ENCODE results near the gene PRDM16.
"Not testable (repeated sequence)": the region's sequence is repeated elsewhere in the genome, so short reads cannot be mapped to it uniquely, and the experiment has no call there.

The PRDM16 gene

DNA sequence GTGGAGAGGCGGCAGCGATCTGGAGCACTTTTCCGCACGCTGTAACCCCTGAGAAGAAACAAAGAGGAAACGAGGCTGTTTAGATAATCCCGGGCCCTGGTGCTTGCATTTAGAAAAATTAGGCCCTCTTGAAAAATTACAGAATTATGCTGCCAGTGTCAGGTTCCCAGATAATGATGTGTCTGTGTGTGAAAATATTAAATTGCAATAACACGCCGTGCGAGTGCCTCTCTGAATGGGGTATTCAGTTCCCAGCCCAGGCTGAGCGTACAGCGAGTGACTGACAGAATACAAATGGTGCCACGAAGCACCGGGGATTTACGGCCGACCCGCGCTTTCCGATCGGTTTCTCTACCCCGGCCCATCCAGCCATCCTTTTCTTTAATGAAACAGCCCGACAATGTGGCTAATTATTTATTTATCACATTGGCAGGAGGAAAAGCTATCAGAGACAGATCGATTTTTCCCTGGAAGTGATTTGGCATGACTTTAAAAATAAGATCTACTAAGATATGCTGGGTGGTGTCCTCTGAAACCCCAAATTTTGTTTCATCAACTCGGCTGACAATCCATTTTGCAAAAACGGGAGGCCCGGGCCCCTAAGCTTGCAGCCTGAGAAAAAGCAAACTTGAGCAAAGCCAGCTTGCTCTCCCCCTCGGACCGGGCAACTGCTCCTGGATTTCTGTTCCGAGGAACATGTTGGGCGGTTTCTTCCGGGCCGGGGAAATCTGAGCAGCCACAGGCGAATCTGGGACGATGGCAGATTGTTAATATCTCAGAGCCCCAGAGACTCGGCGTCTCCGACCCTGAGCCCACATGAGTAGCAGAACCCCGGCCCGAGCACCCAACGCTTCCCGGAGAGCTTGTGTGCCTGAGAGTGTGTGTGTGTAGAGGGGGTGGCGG, 11.3 kb downstream of the PRDM16 start:
- peak; percentile 29 for DNase-seq

DNA sequence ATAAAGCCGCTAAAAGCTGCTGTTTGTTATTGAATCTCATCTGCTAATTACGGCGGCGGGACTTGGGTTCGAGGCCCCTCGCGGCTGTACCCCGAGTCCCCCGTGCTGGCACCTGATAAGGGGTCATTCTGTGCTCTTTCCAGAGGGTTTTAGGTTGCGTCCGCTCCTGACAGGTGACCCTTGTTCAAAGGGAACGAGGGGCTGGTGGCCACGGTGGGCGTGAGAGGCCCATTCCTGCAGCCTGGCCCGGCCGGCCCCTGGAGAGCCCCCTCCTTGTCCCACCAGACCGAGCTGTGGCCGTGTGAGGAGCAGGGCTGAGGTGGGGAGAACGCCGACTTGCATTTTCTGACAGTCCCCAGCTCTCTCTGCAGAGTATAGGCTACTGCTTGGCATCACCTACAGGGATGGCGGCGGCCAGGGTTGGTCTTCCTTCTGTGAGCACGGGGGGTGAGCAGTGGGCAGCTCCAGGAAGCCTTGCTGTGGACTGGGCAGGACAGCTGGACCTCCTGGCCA, 12.2 kb downstream of the PRDM16 start:
- no peak for DNase-seq

DNA sequence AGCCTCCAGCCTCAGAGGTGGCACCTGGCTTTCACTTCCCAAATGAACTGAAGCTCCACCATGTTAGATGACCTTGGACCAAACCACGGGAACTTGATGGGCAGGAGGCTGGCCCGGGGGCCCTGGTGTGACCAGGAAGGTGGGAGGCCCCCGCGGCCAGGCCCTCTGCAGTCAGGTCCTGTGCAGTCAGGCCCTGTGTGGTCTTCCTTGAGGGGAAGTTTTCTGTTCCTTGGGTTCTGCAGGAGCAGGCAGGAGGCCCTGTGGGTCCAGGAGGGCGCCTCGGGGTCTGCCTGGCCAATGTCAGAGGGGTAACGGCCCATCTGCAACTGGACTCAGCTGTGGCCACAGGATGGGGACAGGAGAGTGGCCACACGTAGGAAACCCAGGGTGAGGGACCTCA, 13.0 kb downstream of the PRDM16 start:
- no peak for DNase-seq

DNA sequence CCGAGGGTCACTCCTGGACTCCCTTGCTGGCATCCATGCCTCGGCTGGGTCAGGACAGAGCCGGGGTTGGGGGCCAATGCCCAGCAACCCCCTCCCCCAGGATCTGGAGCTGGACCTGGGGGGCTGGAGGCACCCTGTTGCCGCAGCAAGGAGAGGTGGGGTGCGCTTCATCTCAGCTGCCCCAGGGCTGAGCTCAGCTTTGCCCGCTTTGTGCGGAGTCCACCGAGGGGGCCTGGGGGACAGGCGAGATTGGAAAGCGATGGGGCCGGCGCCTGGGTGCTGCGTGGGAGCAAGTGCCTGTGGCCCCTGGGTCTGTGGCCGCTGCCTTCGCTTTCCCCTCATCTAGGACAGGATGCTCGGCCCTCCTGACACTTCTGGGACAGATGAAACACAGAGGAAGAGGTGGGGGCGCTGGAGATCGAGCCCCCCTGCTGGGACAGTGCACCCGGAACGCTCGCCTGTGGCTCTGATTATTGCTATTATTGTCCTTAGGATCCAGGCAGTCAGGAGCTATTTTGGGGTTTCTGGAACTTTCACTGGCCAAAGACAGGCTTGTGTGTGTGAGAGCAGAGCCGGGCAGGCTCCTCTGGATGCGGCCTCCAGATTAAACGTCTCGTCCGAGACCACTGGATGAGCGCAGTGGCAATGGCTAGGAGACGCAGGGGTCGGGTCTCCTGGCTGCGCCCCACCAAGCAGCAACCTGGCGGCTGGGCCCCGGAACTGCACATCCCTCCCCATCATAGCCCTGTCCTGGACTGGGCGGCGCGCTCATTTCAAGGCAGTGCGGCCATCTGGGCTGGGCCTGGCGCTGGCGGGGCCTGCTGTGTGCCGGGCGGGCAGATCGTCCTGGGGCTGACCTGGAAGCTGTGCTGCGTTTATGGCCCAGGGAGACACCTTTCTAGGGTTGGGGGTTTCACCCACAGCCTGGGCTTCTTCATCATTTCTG, 13.8 kb downstream of the PRDM16 start:
- DNase-seq: no peak

DNA sequence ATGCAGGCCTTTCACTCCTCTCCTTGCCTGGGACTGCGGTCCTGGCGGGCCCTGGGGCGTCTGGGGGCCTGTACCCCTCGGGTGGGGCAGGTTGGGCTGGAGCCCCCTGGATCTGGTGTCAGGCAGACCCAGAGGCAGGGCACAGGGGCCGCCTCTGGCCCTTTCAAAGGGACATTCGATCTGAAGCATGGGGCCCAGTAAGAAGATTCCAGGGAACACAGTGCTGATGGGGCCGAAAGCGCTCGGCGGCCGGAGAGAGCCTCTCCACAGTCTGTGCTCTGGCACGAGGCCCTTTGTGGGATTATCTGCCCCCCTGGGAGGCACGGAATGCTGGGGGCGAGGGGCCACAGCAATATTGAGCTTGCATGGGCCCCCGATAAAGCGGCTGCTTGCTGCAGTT, 15.2 kb downstream of the PRDM16 start:
- DNase-seq: no peak

DNA sequence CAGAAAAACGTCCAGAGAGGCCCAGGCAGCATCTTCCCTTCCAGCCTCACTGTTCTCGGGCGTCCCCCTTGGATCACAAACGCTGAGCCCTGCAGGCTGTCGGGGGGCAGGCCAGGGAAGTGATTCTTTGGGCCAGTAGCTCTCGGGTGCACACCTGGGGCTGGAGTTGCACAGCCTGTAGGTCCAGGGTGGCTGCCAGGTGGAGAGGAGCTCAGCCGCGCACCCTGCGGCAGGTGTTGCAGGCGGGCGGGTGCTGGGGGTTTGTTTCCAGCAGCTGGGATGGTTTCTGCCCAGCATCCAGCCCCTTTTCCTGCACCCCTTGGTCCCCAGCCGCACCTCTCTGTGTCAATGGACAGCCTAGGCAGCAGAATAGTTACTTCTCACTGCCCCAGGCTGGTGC, 15.7 kb downstream of the PRDM16 start:
- no peak for DNase-seq

DNA sequence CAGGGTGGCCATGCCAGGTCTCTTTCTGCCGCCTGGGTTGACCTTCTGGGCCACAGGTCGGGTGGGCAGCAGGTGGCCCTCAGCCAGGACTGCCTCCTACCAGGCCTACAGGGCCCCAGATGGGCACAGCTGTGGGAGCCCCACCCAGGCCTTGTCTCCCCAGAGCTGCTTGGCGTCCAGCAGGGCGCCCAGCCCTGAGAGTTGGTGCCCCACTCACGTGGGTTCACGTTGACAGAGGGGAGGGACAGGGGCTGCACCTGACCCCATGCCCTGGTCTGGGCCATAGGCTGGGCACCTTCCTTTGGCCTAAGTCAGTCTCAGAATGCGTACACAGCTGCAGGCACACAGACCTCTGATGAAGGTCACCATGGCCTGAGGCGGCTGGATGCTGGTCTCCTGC, 16.7 kb downstream of the PRDM16 start:
- no peak for DNase-seq

DNA sequence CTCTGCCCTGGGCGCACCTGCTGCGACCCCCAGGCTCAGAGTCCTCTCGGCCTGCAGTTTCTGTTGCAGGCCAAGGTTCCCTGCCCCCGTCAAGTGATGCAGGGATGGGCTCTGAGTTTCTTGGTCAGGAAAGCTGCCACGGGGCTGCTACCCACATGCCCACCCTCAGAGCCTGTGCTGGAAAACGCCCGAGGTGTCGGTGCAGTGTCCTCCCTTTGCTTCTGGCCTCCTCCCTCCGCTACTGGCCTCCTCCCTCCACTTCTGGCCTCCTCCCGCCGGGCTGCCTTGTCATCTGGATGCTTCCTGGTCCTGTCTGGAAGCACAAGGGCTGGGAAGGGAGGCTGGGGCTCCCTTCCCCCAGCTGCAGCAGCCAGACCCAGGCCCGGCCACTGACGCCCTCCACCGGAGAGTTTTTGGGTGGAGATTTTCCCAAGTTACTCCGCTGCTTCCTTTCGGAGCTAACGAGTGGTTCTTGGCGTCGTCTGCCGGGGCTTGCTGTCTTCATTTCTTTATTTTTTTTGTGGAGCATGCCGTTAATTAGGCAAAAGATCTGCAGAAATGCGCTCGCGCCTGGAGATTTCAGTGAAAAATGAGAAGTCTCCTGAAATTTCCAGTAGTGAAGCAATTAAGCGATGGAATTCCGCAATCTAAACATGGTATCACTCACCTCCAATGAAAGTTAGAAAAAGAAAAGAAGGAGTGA, 17.4 kb downstream of the PRDM16 start:
- no peak for DNase-seq

DNA sequence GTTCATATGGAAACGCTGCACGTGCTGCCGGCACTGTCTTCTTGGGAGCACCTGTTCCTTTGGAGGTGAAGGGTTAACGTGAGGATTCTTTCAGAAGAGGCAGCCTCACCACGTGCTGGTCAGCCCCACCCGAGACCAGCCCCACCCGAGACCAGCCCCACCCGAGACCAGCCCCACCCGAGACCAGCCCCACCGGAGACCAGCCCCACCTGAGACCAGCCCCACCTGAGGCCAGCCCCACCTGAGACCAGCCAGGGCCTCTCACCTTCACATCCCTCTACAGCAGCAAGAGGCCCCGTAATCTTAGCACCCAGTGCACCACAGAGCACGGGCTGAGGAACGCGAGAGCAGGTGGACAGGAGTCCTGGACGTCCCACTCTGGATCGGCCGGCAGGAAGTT, 18.0 kb downstream of the PRDM16 start:
- no peak for DNase-seq

DNA sequence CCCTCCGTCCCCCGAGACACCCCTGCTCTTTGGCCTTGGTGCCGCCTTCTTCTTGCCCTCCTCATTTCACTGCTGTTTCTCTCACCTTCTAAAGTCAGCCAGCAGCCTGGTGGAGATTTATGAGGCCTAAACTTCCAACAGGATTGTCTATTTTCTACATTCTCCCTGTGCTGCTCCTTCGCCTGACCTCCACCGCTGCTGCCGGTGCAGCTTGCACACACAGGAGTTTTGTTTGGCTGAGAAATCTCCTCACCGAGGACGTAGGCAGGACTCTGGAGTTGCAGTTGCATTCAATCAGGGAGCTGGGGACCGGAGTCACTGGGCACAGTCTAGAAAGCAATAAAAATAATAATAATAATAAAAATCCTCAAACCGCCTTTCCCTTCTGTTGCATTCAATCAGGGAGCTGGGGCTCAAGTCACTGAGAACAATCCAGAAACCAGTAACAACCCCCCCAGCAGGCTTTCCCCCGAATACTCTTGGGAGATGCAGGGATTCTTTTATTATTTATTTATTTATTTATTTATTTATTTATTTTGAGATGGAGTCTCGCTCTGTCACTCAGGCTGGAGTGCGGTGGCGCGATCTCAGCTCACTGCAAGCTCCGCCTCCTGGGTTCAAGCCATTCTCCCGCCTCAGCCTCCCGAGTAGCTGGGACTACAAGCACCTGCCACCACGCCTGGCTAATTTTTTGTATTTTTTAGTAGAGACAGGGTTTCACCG, 19.1 kb downstream of the PRDM16 start:
- DNase-seq: not testable (repeated sequence)

DNA sequence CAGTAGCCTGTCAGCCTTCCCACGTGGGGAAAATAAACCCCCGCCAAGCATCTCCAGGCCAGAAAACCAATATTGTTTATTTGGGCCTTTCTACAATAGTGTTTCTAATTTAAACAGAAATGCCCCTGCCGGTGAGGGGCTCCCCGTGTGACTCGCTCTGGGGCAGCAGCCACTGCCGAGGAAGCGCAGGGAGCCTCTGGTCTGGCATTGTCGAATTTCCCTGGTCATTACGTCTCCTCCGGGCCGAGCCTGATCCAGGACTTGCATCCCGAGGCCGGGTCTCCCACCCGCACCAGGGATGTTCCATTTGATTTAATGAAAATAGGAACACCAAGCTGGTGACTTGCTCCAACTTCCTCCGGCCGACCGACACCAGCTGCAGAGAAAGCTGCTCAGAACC, 20.5 kb downstream of the PRDM16 start:
- no peak for DNase-seq

DNA sequence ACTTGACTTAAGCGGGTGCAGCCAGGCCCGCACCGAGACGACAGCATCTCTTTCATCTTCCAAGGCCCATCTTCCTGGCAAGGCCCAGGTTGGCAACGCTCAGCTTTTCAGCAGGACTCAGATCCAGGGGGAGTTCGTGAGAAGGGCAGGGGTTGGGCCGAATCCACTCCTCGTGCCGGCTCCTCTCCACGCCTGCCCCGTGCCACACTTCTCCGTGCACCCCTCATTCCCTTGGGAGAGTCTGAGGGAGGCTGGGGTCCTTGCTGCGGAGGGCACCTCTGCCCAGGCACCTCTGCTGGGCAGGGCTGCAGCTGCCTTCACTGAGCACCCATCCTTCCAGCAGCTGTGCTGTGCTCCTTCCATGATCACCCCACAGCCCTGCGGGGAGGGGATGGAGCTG, 22.3 kb downstream of the PRDM16 start:
- no peak for DNase-seq

DNA sequence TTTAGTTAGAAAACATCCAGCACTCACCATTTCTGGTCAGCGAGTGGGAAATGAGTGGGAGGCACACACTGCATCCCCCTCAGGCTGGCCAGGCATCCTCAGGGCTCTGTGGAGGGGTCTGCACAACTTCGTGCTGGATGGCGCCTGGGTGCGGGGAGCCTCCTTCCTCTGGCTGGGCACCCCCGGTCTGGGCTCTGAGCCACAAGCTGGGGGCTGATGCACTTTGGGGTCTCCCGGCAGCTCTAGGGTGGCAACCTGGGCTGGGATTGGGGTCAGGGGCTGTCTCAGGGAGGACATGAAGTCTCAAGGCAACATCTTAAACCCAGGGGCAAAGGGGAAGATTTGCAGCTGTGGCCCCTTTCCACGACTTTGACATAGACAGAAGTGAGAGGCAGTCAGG, 23.5 kb downstream of the PRDM16 start:
- DNase-seq: no peak

DNA sequence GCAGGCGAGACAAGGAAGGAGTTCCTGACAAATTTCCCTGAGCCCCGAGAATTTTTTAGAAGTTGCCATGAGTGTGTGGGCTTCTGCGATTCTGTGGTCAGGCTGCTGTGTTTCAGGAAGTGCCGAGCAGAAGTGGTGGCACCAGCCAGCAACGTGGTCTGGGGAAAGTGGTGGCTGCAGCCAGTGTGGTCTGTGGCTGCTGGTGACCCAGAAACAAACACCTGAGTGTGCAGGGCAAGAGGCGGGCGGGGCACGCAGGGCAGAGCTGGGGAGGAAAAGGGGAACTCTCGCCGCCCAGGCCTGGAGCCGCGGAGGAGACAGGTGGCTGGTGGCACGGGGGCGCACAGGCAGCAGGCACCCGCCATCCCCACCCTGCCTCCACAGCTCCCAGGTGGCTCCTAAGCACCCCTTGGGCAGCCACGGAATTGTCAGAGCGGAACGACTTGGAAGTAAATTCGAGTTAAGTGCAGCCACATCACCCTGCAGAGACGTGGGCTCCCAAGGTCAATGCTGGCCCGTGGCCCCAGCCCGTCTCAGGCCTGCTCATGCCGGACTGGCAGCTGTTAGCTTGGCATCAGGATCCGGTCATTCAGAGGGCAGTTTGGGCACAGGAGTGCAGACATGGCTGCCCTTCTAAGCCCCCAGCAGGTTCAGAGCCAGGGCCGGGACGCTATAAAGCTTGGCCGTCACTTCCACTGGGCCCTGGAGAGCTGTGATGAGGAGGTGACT, 25.1 kb downstream of the PRDM16 start:
- DNase-seq: no peak

DNA sequence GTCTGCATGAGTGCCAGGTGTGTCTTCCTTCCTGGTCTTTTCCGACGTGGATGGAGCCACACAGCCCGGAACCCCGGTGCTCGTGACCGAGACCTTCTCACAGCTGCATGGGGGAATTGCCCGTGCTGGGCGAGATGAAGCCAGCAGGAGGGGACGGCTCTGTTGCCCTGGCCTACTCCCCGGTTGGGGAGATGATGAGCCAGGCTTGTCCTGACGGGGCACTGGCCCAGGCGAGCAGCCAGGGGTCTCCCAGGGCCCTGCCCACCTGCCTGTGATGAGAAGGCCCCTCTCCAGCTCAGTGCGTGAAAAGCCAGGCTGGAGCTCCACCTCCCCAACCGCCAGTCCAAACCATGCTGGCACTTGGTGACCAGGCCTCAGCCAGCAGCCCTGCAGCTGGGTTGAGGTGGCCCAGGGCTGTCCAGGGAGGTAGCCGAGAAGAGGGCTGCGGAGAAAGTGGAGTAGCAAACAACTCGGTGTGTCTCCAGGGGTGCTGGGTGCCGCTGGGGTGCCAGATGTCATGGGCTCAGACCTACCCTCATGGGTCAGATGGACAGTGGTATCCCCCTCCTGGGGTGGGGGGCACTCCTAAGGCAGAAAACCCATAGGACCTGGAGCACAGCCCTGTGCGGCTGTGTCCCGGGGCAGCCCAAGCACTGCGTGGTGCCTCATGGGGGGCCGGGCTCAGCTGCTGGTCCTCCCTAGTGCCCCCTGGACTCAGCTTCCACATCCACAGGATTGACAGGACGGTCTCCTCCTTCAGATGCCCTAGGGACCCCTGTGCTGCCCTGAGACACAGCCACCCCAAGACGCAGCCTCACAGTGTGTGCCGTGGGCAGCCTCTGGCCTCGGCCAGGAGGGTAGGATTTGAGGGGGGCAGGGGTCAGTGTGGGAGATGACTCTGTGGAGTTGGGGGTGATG, 26.1 kb downstream of the PRDM16 start:
- DNase-seq: no peak

DNA sequence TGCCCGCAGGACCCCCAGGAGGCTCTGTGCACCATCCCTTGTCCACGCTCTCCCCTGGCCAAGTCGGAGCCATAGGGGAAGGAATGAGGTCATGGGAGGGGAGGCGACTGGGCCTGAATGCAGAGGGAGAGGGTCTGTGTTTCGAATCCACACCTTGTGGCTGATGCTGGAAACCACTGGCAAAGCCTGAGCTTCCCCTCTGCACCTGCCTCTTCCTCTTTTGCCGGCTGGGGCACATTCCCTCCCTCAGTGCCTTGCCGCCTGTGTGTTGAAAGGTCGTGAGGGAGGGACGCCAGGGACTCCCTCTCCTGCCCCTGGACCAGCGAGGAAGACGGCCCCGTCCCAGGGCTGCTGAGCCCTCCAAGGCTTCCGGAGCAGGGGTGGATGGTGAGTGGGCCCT, 27.3 kb downstream of the PRDM16 start:
- no peak for DNase-seq

DNA sequence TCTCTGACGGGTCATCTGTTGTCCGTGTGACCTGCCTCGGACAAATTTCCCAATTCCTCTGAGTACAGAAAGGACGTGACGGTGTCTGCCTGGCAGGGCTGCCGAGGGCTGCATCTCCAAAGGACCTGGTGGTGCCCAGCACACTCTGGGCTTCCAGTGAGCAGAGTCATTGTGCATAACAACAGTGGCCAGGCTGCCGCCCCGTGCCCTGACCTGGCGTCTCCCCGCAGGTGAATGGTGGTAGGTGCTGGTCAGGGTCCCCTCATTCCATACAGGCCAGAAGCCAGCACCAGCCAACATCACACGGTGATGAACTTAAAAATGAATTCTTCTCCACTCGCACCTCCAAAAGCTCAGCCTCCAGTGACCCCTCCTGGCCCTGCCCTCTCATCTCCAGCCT, 28.2 kb downstream of the PRDM16 start:
- DNase-seq: no peak

DNA sequence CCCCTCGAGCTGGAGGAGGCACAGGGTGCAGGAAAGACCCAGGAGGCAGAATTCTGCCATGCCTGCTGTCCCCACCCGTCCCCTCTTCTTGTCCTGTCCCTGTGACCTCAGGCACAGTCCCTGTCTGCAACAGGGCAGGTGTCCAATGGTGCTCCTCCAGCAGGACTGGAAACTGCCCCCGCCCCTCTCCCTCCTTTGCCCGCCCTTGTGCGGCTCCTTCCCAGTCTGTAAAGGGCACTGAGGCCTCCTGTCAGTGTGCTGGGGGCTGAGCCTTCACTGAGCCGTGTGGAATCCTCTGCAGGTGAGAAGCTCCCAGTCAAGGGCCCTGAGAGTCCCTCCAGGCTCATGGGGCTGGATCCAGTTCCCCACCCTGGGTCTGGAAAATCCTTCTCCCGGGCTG, 28.9 kb downstream of the PRDM16 start:
- no peak for DNase-seq

DNA sequence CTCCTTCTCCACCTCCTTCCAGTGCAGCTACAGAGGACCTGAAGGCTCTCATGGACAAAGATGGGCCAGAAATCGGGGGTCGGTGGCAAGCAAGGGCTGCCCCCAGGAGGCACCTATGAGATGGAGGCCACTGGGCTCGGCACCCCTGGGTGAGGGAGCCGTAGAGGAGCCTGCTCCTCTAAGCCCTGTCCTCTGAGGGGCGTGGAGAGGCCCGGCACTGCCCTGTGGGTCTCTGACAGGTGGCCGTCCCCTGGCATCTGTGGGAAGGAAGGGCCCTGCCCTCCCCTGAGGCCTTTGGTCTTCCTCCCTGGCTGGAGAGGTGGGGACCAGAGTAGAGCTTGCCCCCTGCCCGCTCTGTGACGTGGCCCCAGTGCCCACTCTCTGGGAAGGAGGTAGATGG, 30.9 kb downstream of the PRDM16 start:
- no peak for DNase-seq
